Measurements from ENCODE around the gene GADL1.

Gene GADL1

GRCh38 chr3:30810625-30811024 lies 83.8 kb downstream of the GADL1 start:
- peak; percentile 2 for DNase-seq (ENCODE audit: low read depth)

- DNase-seq (ENCODE audit: low read depth), result no peak
Measured at GRCh38 chr3:30805695-30806094, 88.8 kb downstream of the GADL1 start.

- no peak for DNase-seq (ENCODE audit: low read depth)
Measured at GRCh38 chr3:30804984-30805383, 89.5 kb downstream of the GADL1 start.

- no peak for DNase-seq (ENCODE audit: low read depth)
Measured at GRCh38 chr3:30795176-30795575, 99.3 kb downstream of the GADL1 start.

- DNase-seq (ENCODE audit: low read depth), result no peak
Measured at GRCh38 chr3:30793740-30794139, 100.7 kb downstream of the GADL1 start.

- no peak for DNase-seq (ENCODE audit: low read depth)
Measured at GRCh38 chr3:30790150-30790549, 104.3 kb downstream of the GADL1 start.

- no peak for DNase-seq (ENCODE audit: low read depth)
Measured at GRCh38 chr3:30786365-30786764, 108.1 kb downstream of the GADL1 start.

- no peak for DNase-seq (ENCODE audit: low read depth)
Measured at GRCh38 chr3:30779686-30780287, 114.7 kb downstream of the GADL1 start.

GRCh38 chr3:30778933-30779332 lies 115.5 kb downstream of the GADL1 start:
- no peak for DNase-seq (ENCODE audit: low read depth)

- no peak for DNase-seq (ENCODE audit: low read depth)
Measured at GRCh38 chr3:30777426-30778113, 116.9 kb downstream of the GADL1 start.

GRCh38 chr3:30776186-30776815 lies 118.2 kb downstream of the GADL1 start:
- no peak for DNase-seq (ENCODE audit: low read depth)

- no peak for DNase-seq (ENCODE audit: low read depth)
Measured at GRCh38 chr3:30775040-30775439, 119.4 kb downstream of the GADL1 start.

- no peak for DNase-seq (ENCODE audit: low read depth)
Measured at GRCh38 chr3:30774062-30774461, 120.4 kb downstream of the GADL1 start.

GRCh38 chr3:30770387-30770786 lies 124.1 kb downstream of the GADL1 start:
- DNase-seq (ENCODE audit: low read depth), result no peak

- DNase-seq (ENCODE audit: low read depth), result peak; percentile 59
Measured at GRCh38 chr3:30768703-30769550, 125.5 kb downstream of the GADL1 start.

GRCh38 chr3:30768046-30768445 lies 126.4 kb downstream of the GADL1 start:
- DNase-seq (ENCODE audit: low read depth), result no peak

- no peak for DNase-seq (ENCODE audit: low read depth)
Measured at GRCh38 chr3:30766522-30766921, 127.9 kb downstream of the GADL1 start.

GRCh38 chr3:30764891-30765290 lies 129.6 kb downstream of the GADL1 start:
- no peak for DNase-seq (ENCODE audit: low read depth)

GRCh38 chr3:30764281-30764680 lies 130.2 kb downstream of the GADL1 start:
- no peak for DNase-seq (ENCODE audit: low read depth)

GRCh38 chr3:30761374-30761773 lies 133.1 kb downstream of the GADL1 start:
- DNase-seq (ENCODE audit: low read depth), result no peak

- DNase-seq (ENCODE audit: low read depth), result no peak
Measured at GRCh38 chr3:30760737-30761136, 133.7 kb downstream of the GADL1 start.

- DNase-seq (ENCODE audit: low read depth), result no peak
Measured at GRCh38 chr3:30760040-30760695, 134.3 kb downstream of the GADL1 start.
